HUES48 (cell line): ENCODE data around the gene TRAPPC1.
A peak's percentile ranks its signal among the peaks of the same experiment; 100 is the strongest.

Experiments
- H3K27ac ChIP-seq: one replicate; pipeline ENCODE4 v1.7.0; 2013; ENCODE audit warnings: low read depth, low read length, inconsistent platforms
- H3K27me3 ChIP-seq: 2 replicates; pipeline ENCODE4 v1.6.1; 2013; ENCODE audit warnings: mild to moderate bottlenecking, low read length; ENCODE audit not compliant: control insufficient read depth, insufficient read depth
- H3K36me3 ChIP-seq: 2 replicates; pipeline ENCODE4 v1.6.1; 2013; ENCODE audit warnings: low read length; ENCODE audit not compliant: control insufficient read depth, insufficient read depth
- H3K4me1 ChIP-seq: 2 replicates; pipeline ENCODE4 v1.6.1; 2013; ENCODE audit warnings: mild to moderate bottlenecking, low read length; ENCODE audit not compliant: control insufficient read depth, insufficient read depth
- H3K4me3 ChIP-seq: 2 replicates; pipeline ENCODE4 v1.5.1; 2013; ENCODE audit warnings: mild to moderate bottlenecking, low read depth, low read length
- H3K9ac ChIP-seq: 2 replicates; pipeline ENCODE4 v1.6.1; 2013; ENCODE audit warnings: mild to moderate bottlenecking, low read depth, low read length, moderate library complexity
- H3K9me3 ChIP-seq: 2 replicates; pipeline ENCODE4 v1.6.1; 2013; ENCODE audit warnings: low read length; ENCODE audit not compliant: control insufficient read depth, insufficient read depth

The TRAPPC1 gene

GRCh38 chr17:7897090-7897489 lies 34.7 kb downstream of the TRAPPC1 start:
- peaks cover 46% of the 10 kb centered on the region for H3K36me3 ChIP-seq

DNA sequence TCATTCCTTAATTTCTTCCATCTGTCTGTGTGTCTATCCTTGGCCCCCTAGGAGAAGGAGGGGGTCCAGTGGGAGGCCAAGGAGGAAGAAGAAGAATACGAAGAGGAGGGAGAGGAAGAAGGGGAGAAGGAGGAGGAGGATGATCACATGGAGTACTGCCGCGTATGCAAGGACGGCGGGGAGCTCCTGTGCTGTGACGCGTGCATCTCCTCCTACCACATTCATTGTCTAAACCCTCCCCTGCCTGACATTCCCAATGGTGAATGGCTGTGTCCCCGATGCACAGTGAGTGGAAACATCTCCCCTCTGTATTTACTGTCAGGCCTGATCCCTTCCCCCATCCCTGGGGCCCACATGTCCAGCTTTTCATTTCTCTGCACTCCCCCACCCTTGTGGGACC lies 36.9 kb downstream of the TRAPPC1 start:
- Histone ChIP-seq H3K36me3 (peaks cover 38% of the 10 kb centered on the region), H3K9me3 (no peaks in the 10 kb centered on the region), H3K27me3 (no peaks in the 10 kb centered on the region), H3K27ac (no peak overlapping the region), H3K4me1 (no peaks in the 10 kb centered on the region), H3K4me3 (no peak overlapping the region), H3K9ac (no peak overlapping the region)

More at GRCh38 chr17:7897090-7897489, 34.7 kb downstream of the TRAPPC1 start:
- H3K9ac ChIP-seq, result no peak overlapping the region
- no peaks in the 10 kb centered on the region for H3K4me1 ChIP-seq
- no peak overlapping the region for H3K27ac ChIP-seq
- H3K9me3 ChIP-seq, result no peaks in the 10 kb centered on the region
- H3K4me3 ChIP-seq, result no peak overlapping the region
- no peaks in the 10 kb centered on the region for H3K27me3 ChIP-seq

DNA sequence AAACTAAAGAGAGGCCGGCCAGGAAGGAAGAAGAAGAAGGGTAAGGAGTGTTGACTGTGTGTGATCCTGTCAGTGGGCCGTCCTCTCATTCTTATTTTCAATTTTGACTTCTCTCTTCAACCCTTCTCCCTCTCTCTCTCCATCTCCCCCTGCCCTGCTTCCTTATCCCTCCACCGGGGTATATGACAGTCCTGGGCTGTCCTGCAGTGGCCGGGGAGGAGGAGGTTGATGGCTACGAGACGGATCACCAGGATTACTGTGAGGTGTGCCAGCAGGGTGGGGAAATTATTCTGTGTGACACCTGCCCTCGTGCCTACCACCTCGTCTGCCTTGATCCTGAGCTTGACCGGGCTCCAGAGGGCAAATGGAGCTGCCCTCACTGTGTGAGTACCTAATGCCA lies 37.5 kb downstream of the TRAPPC1 start:
- Histone ChIP-seq H3K36me3 (peaks cover 32% of the 10 kb centered on the region), H3K9ac (no peak overlapping the region)

GRCh38 chr17:7893187-7893880 lies 38.4 kb downstream of the TRAPPC1 start:
- H3K27ac ChIP-seq, result no peak overlapping the region
- no peak overlapping the region for H3K9ac ChIP-seq
- no peak overlapping the region for H3K4me3 ChIP-seq
- no peaks in the 10 kb centered on the region for H3K9me3 ChIP-seq
- H3K4me1 ChIP-seq, result peaks cover 8% of the 10 kb centered on the region
- no peaks in the 10 kb centered on the region for H3K27me3 ChIP-seq
- H3K36me3 ChIP-seq, result peaks cover 26% of the 10 kb centered on the region

More for the DNA sequence above, 37.5 kb downstream of the TRAPPC1 start:
- H3K27me3 ChIP-seq, result no peaks in the 10 kb centered on the region
- no peak overlapping the region for H3K27ac ChIP-seq
- no peaks in the 10 kb centered on the region for H3K4me1 ChIP-seq
- no peaks in the 10 kb centered on the region for H3K9me3 ChIP-seq
- no peak overlapping the region for H3K4me3 ChIP-seq

GRCh38 chr17:7889166-7889955 lies 42.4 kb downstream of the TRAPPC1 start:
- peaks cover 11% of the 10 kb centered on the region for H3K27me3 ChIP-seq
- H3K4me3 ChIP-seq, result no peak overlapping the region
- H3K27ac ChIP-seq, result no peak overlapping the region
- no peaks in the 10 kb centered on the region for H3K9me3 ChIP-seq
- no peak overlapping the region for H3K9ac ChIP-seq
- H3K36me3 ChIP-seq, result peaks cover 10% of the 10 kb centered on the region
- H3K4me1 ChIP-seq, result peaks cover 22% of the 10 kb centered on the region

- H3K9me3 ChIP-seq, result no peaks in the 10 kb centered on the region
- H3K4me1 ChIP-seq, result peaks cover 30% of the 10 kb centered on the region
- H3K4me3 ChIP-seq, result peak within 1 kb of the TSS; percentile 85
- peak within 1 kb of the TSS; percentile 73 for H3K27ac ChIP-seq
- 0 out of 2 replicates have a peak within 1 kb of the TSS, but pooled peaks have one; percentile 40 for H3K9ac ChIP-seq
- H3K36me3 ChIP-seq, result peaks cover 5% of the 10 kb centered on the region; the same call in 1 of the 2 replicates
- peaks cover 11% of the 10 kb centered on the region for H3K27me3 ChIP-seq
These were observed 43.4 kb downstream of the TRAPPC1 start, which contains the start of gene CHD3 for GRCh38 chr17:7888184-7888920. Gene CHD3 (plus strand): TSS chr17:7888789. CDS start chr17:7889001, 212 bp downstream.

GRCh38 chr17:7887482-7888183 lies 44.1 kb downstream of the TRAPPC1 start:
- Histone ChIP-seq H3K9me3 (no peaks in the 10 kb centered on the region), H3K4me1 (peaks cover 31% of the 10 kb centered on the region), H3K4me3 (peak overlapping the region; percentile 85), H3K27ac (peak overlapping the region; percentile 73), H3K27me3 (peaks cover 11% of the 10 kb centered on the region), H3K9ac (0 out of 2 replicates have a peak overlapping the region, but pooled peaks have one; percentile 40), H3K36me3 (peaks cover 5% of the 10 kb centered on the region; the same call in 1 of the 2 replicates)

DNA sequence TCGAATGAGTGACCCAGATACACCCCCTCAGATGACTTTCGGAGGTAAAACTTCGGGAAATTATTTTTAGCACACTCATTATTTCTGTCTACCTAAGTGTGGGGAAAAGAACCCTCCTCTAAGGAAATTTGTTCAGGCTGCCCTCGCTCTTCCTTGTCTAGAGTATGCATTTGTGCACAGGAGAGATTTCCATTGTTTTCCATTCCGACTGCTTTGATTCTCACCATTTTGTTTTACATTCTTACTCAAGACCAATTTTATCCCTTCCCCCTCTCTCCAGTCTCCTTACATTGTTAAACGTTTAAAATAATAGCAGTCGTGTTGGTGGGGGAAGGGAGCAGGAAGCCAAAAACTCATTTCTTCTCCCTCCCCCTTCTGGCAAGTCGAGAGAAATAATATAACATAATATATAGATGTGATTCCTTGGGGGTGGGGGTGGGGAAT lies 44.7 kb downstream of the TRAPPC1 start:
- H3K9ac ChIP-seq, result peak overlapping the region; percentile 1; the same call in 1 of the 2 replicates
- H3K9me3 ChIP-seq, result no peaks in the 10 kb centered on the region
- H3K36me3 ChIP-seq, result peaks cover 5% of the 10 kb centered on the region
- peaks cover 11% of the 10 kb centered on the region for H3K27me3 ChIP-seq
- H3K27ac ChIP-seq, result peak overlapping the region; percentile 70
- peak overlapping the region; percentile 85 for H3K4me3 ChIP-seq
- H3K4me1 ChIP-seq, result peaks cover 31% of the 10 kb centered on the region

GRCh38 chr17:7886227-7887037 lies 45.3 kb downstream of the TRAPPC1 start:
- peaks cover 11% of the 10 kb centered on the region for H3K27me3 ChIP-seq
- H3K4me3 ChIP-seq, result peak overlapping the region; percentile 85
- peaks cover 5% of the 10 kb centered on the region for H3K36me3 ChIP-seq
- peaks cover 31% of the 10 kb centered on the region for H3K4me1 ChIP-seq
- H3K9ac ChIP-seq, result peak overlapping the region; percentile 1; the same call in 1 of the 2 replicates
- H3K9me3 ChIP-seq, result no peaks in the 10 kb centered on the region
- H3K27ac ChIP-seq, result peak overlapping the region; percentile 70
